H1 (cell line): ENCODE measurements around the gene VWCE. TPM values are rescaled to one million over a fixed set of nuclear protein-coding genes. Genes with fewer than 3 reads are reported as not detected.

Source experiments
- CTCF ChIA-PET: fragments of 300-600 bp; sonication (Branson Sonifier 250); formaldehyde crosslinking; loops from one replicate; lab custom pipeline; 2021; ENCODE audit not compliant: partially characterized antibody; lab: Charles Lee
- POLR2A ChIA-PET: fragments of 300-600 bp; sonication (Branson Sonifier 250); formaldehyde crosslinking; loops from one replicate; lab custom pipeline; 2021; ENCODE audit warnings: inconsistent platforms; ENCODE audit not compliant: partially characterized antibody; lab: Charles Lee
- DNase-seq, 2 experiments: peaks; one replicate each; pipeline versions ENCODE4 v3.0.0 to v3.0.0-alpha.2; 2010 to 2022; ENCODE audit warnings: low spot score in 2 of 2, low read depth in 1 of 2, mixed read lengths in 1 of 2
- FAIRE-seq: peaks from 2 replicates; lab custom pipeline; 2011; peaks lifted over from hg19 to GRCh38; lab: Jason Lieb, UNC
- H2AFZ ChIP-seq: 2 replicates; pipeline ENCODE4 v1.8.1; 2012; ENCODE audit warnings: low read length, inconsistent platforms
- H2AK5ac ChIP-seq: 2 replicates; pipeline ENCODE4 v1.6.1; 2013; ENCODE audit warnings: low read depth, low read length
- H2BK120ac ChIP-seq: replicated peaks from 2 replicates; pipeline ENCODE3; 2013; ENCODE audit warnings: low read depth, low read length, inconsistent platforms
- H2BK12ac ChIP-seq: 2 replicates; pipeline ENCODE4 v1.6.1; 2013; ENCODE audit warnings: low read depth, low read length
- H2BK15ac ChIP-seq: 2 replicates; pipeline ENCODE4 v1.6.1; 2013; ENCODE audit warnings: low read length
- H2BK20ac ChIP-seq: 2 replicates; pipeline ENCODE4 v1.6.1; 2013; ENCODE audit warnings: low read length
- H2BK5ac ChIP-seq: 2 replicates; pipeline ENCODE4 v1.6.1; 2013; ENCODE audit warnings: low read depth, low read length
- H3K14ac ChIP-seq: 2 replicates; pipeline ENCODE4 v1.6.1; 2013; ENCODE audit warnings: inconsistent platforms; ENCODE audit not compliant: insufficient read length
- H3K18ac ChIP-seq: 2 replicates; pipeline ENCODE4 v1.6.1; 2013; ENCODE audit warnings: low read length; ENCODE audit errors: extremely low read depth
- H3K23ac ChIP-seq: 2 replicates; pipeline ENCODE4 v1.6.1; 2013; ENCODE audit warnings: inconsistent platforms; ENCODE audit not compliant: insufficient read length
- H3K23me2 ChIP-seq: 2 replicates; pipeline ENCODE4 v1.6.1; 2013; ENCODE audit warnings: low read depth, low read length
- H3K27ac ChIP-seq: 2 replicates; pipeline ENCODE4 v1.6.1; 2011; ENCODE audit warnings: low read depth, low read length, inconsistent platforms
- H3K27me3 ChIP-seq, 4 experiments: replicated peaks in 1 of 4; 1 replicate in 1 of 4; 2 replicates in 3 of 4; pipeline versions ENCODE4 v1.6.1 to v1.8.1; 2011 to 2013; ENCODE audit warnings: low read length in 3 of 4, mild to moderate bottlenecking in 3 of 4, inconsistent platforms in 2 of 4, mixed read lengths in 2 of 4, moderate library complexity in 1 of 4; ENCODE audit not compliant: control insufficient read depth in 3 of 4, insufficient read depth in 3 of 4; ENCODE audit errors: extremely low read depth in 1 of 4
- H3K36me3 ChIP-seq, 4 experiments: 2 replicates each; pipeline versions ENCODE4 v1.6.1 to v1.8.1; 2011 to 2013; ENCODE audit warnings: mild to moderate bottlenecking in 4 of 4, low read length in 3 of 4, moderate library complexity in 2 of 4, control low read depth in 1 of 4, inconsistent platforms in 1 of 4; ENCODE audit not compliant: insufficient read depth in 4 of 4, control insufficient read depth in 2 of 4
- H3K4ac ChIP-seq: replicated peaks from 2 replicates; pipeline ENCODE3; 2013; ENCODE audit warnings: low read length, low read depth, mixed read lengths, inconsistent platforms; ENCODE audit not compliant: insufficient read length
- H3K4me1 ChIP-seq, 4 experiments: replicated peaks in 1 of 4; 1 replicate in 1 of 4; 2 replicates in 3 of 4; pipeline versions ENCODE4 v1.6.1 to v1.8.1; 2011 to 2013; ENCODE audit warnings: low read length in 3 of 4, inconsistent platforms in 2 of 4, mixed read lengths in 1 of 4; ENCODE audit not compliant: insufficient read depth in 4 of 4, control insufficient read depth in 3 of 4
- H3K4me2 ChIP-seq, 2 experiments: 2 replicates each; pipeline versions ENCODE4 v1.6.1 to v1.8.1; 2011 to 2013; ENCODE audit warnings: low read depth in 2 of 2, low read length in 2 of 2, control low read depth in 1 of 2, inconsistent platforms in 1 of 2, mild to moderate bottlenecking in 1 of 2; ENCODE audit not compliant: insufficient read depth in 1 of 2
- H3K4me3 ChIP-seq, 4 experiments: fragments of 200-600, 300-600 bp in 1 of 4; sonication (generic), shearing (Covaris generic), sonication (Bioruptor Twin) in 1 of 4; 2 replicates each; pipeline versions ENCODE4 v1.5.1 to v1.8.1; 2011 to 2016; ENCODE audit warnings: low read length in 4 of 4, low read depth in 3 of 4, control low read depth in 2 of 4, inconsistent platforms in 2 of 4, mild to moderate bottlenecking in 2 of 4, mixed read lengths in 1 of 4, moderate library complexity in 1 of 4; ENCODE audit not compliant: insufficient read depth in 2 of 4; ENCODE audit errors: extremely low read depth in 1 of 4
- H3K56ac ChIP-seq: replicated peaks from 2 replicates; pipeline ENCODE3; 2013; ENCODE audit warnings: low read depth, mild to moderate bottlenecking, mixed read lengths, low read length, inconsistent platforms; ENCODE audit not compliant: insufficient read length
- H3K79me1 ChIP-seq: 2 replicates; pipeline ENCODE4 v1.6.1; 2013; ENCODE audit warnings: low read depth, low read length, control low read depth
- H3K79me2 ChIP-seq, 2 experiments: 2 replicates each; pipeline versions ENCODE4 v1.6.1 to v1.8.1; 2012 to 2013; ENCODE audit warnings: low read length in 2 of 2, mild to moderate bottlenecking in 2 of 2, inconsistent platforms in 1 of 2; ENCODE audit not compliant: insufficient read depth in 2 of 2, control insufficient read depth in 1 of 2
- H3K9ac ChIP-seq, 4 experiments: replicated peaks in 1 of 4; 1 replicate in 1 of 4; 2 replicates in 3 of 4; pipeline versions ENCODE4 v1.6.1 to v1.8.1; 2011 to 2013; ENCODE audit warnings: low read depth in 3 of 4, low read length in 3 of 4, control low read depth in 2 of 4, mild to moderate bottlenecking in 2 of 4, moderate library complexity in 2 of 4, inconsistent platforms in 1 of 4; ENCODE audit errors: extremely low read depth in 1 of 4
- H3K9me3 ChIP-seq, 2 experiments: 2 replicates each; pipeline versions ENCODE4 v1.6.1 to v1.8.1; 2012 to 2013; ENCODE audit warnings: mild to moderate bottlenecking in 2 of 2, moderate library complexity in 2 of 2, control low read depth in 1 of 2, inconsistent platforms in 1 of 2, low read depth in 1 of 2, low read length in 1 of 2, mixed read lengths in 1 of 2; ENCODE audit not compliant: insufficient read depth in 2 of 2
- H4K20me1 ChIP-seq, 2 experiments: replicated peaks in 1 of 2; 2 replicates each; pipeline versions ENCODE3 to v1.8.1; 2011 to 2013; ENCODE audit warnings: inconsistent platforms in 2 of 2, low read length in 2 of 2, mild to moderate bottlenecking in 1 of 2; ENCODE audit not compliant: insufficient read depth in 2 of 2, control insufficient read depth in 1 of 2
- H4K5ac ChIP-seq: 2 replicates; pipeline ENCODE4 v1.6.1; 2013; ENCODE audit warnings: low read length, low read depth, mixed read lengths, inconsistent platforms; ENCODE audit not compliant: insufficient read length
- H4K8ac ChIP-seq: 2 replicates; pipeline ENCODE4 v1.8.0; 2013; ENCODE audit warnings: mild to moderate bottlenecking, moderate library complexity, low read length, inconsistent platforms; ENCODE audit not compliant: insufficient read depth; ENCODE audit errors: extremely low read depth
- H4K91ac ChIP-seq: replicated peaks from 2 replicates; pipeline ENCODE3; 2013; ENCODE audit warnings: low read length, mixed read lengths, inconsistent platforms; ENCODE audit not compliant: insufficient read length
- CHD1 ChIP-seq: IDR thresholded peaks from 2 replicates; pipeline ENCODE4 v1.6.1; 2012; ENCODE audit warnings: low read depth, low read length, improper control_type of control experiment
- EZH2 ChIP-seq: fragments of 200-600 bp; sonication (generic); IDR thresholded peaks from 2 replicates; pipeline ENCODE4 v1.7.1; 2012; ENCODE audit warnings: low read depth, mild to moderate bottlenecking, moderate library complexity, low read length, inconsistent platforms; ENCODE audit not compliant: severe bottlenecking
- GTF2F1 ChIP-seq: IDR thresholded peaks from 2 replicates; pipeline ENCODE4 v1.6.1; 2012; ENCODE audit warnings: low read depth, low read length, improper control_type of control experiment, borderline replicate concordance
- PHF8 ChIP-seq: fragments of 200-600 bp; sonication (generic); conservative IDR thresholded peaks from 2 replicates; pipeline ENCODE4 v1.7.1; 2012; ENCODE audit warnings: low read depth, mild to moderate bottlenecking, inconsistent platforms, low read length, moderate library complexity
- POLR2AphosphoS5 ChIP-seq: IDR thresholded peaks from 2 replicates; pipeline ENCODE4 v1.6.1; 2011; ENCODE audit warnings: low read depth, low read length
- RNF2 ChIP-seq: fragments of 200-900, 300-1000 bp; sonication (generic); IDR thresholded peaks from 2 replicates; pipeline ENCODE4 v1.7.1; 2016; ENCODE audit warnings: borderline replicate concordance, low read depth, mild to moderate bottlenecking, antibody characterized with exemption, low read length; ENCODE audit not compliant: poor library complexity, severe bottlenecking; ENCODE audit errors: missing control alignments
- USF2 ChIP-seq: IDR thresholded peaks from 2 replicates; pipeline ENCODE4 v1.6.1; 2011; ENCODE audit warnings: low read length, improper control_type of control experiment
- WGBS, 2 experiments: shearing (Covaris generic) in 1 of 2; methylation state at CpG; one replicate each; pipeline versions ENCODE4 v1.1.6 to v1.1.7; 2013 to 2015; ENCODE audit warnings: low lambda C conversion rate in 2 of 2, mixed read lengths in 2 of 2, inconsistent platforms in 1 of 2, low coverage in 1 of 2, missing lambda C conversion rate in 1 of 2; ENCODE audit not compliant: insufficient replicate concordance in 2 of 2, insufficient coverage in 1 of 2, insufficient read length in 1 of 2; ENCODE audit errors: extremely low coverage in 1 of 2, missing lambda C conversion rate in 1 of 2; 5-methylcytosine and 5-hydroxymethylcytosine counted together
- polyA plus RNA-seq, 7 experiments: library from polyadenylated mRNA; depleted of rRNA in 3 of 7; stranded (reverse) in 5 of 7; unstranded in 2 of 7; fragments of >200 nt in 5 of 7; fragments of 200-250 nt in 2 of 7; gene quantifications; 1 replicate in 5 of 7; 2 replicates in 1 of 7; 4 replicates in 1 of 7; pipeline versions ENCODE4 v1.2.1 to v1.2.3, GENCODE V29; 2011 to 2013; ENCODE audit warnings: missing spikeins in 2 of 7, mixed read lengths in 2 of 7
- total RNA-seq: library from RNA; stranded (reverse); fragmentation: NEBNext Ultra II Directional; extraction: Animal tissue kit (Norgen Biotek cat#: 25700); gene quantifications from 2 replicates; pipeline ENCODE4 v1.2.1, GENCODE V29; 2021

Gene VWCE
- total and polyA plus RNA-seq, 2 of the 8 experiments (the other 6 are each of a cell fraction or from before 2014, with no cell fraction given), result 9.5 to 12.3 TPM

- no peak overlapping the region for H2AFZ ChIP-seq
- H3K36me3 ChIP-seq, result peaks cover 37 to 84% (median 74%) of the 10 kb centered on the region in 4 experiments
- H3K9me3 ChIP-seq, result no peaks in the 10 kb centered on the region
- H4K20me1 ChIP-seq, result peaks cover 0 to 12% of the 10 kb centered on the region in 2 experiments
- H3K27me3 ChIP-seq, result no peaks in the 10 kb centered on the region
- H2BK15ac ChIP-seq, result no peak overlapping the region
- no peak overlapping the region for H3K23ac ChIP-seq
- H2BK20ac ChIP-seq, result no peak overlapping the region
- H3K9ac ChIP-seq, result no peak overlapping the region
- H4K8ac ChIP-seq, result no peak overlapping the region
- H3K14ac ChIP-seq, result no peak overlapping the region
- 94% methylated on average over 2 of the region's 2 CpGs; no CpG with 5 or more reads in 1 of the 2 experiments for WGBS, 2 experiments
- H3K56ac ChIP-seq, result no peak overlapping the region
- H3K4me2 ChIP-seq, result no peak overlapping the region
- no peak overlapping the region for H3K27ac ChIP-seq
- no peak overlapping the region for H3K4ac ChIP-seq
- no peak overlapping the region for H4K91ac ChIP-seq
- H2BK5ac ChIP-seq, result no peak overlapping the region
- H3K4me3 ChIP-seq, result no peak overlapping the region
- H2AK5ac ChIP-seq, result no peak overlapping the region
- peaks cover 4% of the 10 kb centered on the region; the same call in 1 of the 2 replicates for H3K79me1 ChIP-seq
- H4K5ac ChIP-seq, result no peak overlapping the region
- H2BK12ac ChIP-seq, result no peak overlapping the region
- no peak overlapping the region for H3K18ac ChIP-seq
- no peaks in the 10 kb centered on the region for H3K23me2 ChIP-seq
- no peak for DNase-seq
- peaks cover 5 to 43% of the 10 kb centered on the region in 2 experiments for H3K79me2 ChIP-seq
- no peak for FAIRE-seq
- POLR2A ChIA-PET, result interaction anchor here (0.9 to 1.5 kb wide), 4 partner anchors 20 to 27 kb away, joined by 3 to 4 read pairs (median 4); no protein-coding TSS in a partner anchor
- CTCF ChIA-PET, result interaction anchor here (1.1 to 3.4 kb wide), 3 partner anchors 11 to 60 kb away, joined by 7 to 19 read pairs (median 7); no protein-coding TSS in a partner anchor
- H3K4me1 ChIP-seq, result no peaks in the 10 kb centered on the region
- TF ChIP-seq RNF2 (no peak), CHD1 (no peak), USF2 (no peak), PHF8 (no peak), POLR2AphosphoS5 (no peak), GTF2F1 (no peak), EZH2 (no peak)
- no peak overlapping the region for H2BK120ac ChIP-seq
Observed at GRCh38 chr11:61325649-61326414, 30.7 kb upstream of the VWCE start.
